Muscle of arm (tissue), 14 donors: ENCODE results near the gene GOLGA8T. TPM values are rescaled to one million over a fixed set of nuclear protein-coding genes. Genes with fewer than 3 reads are reported as not detected.
"Not testable (repeated sequence)": the region's sequence is repeated elsewhere in the genome, so short reads cannot be mapped to it uniquely, and the experiment has no call there.

Source experiments
- DNase-seq: peaks from one replicate; pipeline ENCODE4 v3.0.0-alpha.2; 2013
- long read RNA-seq, 11 donors: transcript quantifications; one replicate each; lab custom pipeline, GENCODE V29; 2026
- polyA plus RNA-seq, 12 donors: library from polyadenylated mRNA; unstranded; fragments of 120-200 nt; gene quantifications; one replicate each; pipeline ENCODE4 v1.2.1, GENCODE V29; 2013; ENCODE audit not compliant: insufficient read length in 12 of 12

Gene GOLGA8T, protein sequence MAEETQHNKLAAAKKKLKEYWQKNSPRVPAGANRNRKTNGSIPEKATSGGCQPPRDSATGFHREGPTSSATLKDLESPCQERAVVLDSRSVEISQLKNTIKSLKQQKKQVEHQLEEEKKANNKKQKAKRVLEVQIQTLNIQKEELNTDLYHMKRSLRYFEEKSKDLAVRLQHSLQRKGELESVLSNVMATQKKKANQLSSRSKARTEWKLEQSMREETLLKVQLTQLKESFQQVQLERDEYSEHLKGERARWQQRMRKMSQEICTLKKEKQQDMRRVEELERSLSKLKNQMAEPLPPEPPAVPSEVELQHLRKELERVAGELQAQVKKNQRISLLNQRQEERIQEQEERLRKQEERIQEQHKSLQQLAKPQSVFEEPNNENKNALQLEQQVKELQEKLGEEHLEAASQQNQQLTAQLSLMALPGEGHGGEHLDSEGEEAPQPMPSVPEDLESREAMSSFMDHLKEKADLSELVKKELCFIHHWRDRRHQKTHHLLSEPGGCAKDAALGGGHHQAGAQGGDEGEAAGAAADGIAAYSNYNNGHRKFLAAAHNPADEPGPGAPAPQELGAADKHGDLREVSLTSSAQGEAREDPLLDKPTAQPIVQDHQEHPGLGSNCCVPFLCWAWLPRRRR
- under 1 TPM in 2 of 12 donors, not detected in 10; 0.57 to 0.80 TPM for polyA plus RNA-seq
- long read RNA-seq, donor 1 = 0 reads
- long read RNA-seq, donor 2 = 0 reads
- long read RNA-seq, donor 3 = 0 reads
- long read RNA-seq, donor 4 = 0 reads
- long read RNA-seq, donor 5 = 0 reads
- long read RNA-seq, donor 6 = 0 reads
- long read RNA-seq, donor 7 = 0 reads
- long read RNA-seq, donor 8 = 0 reads
- long read RNA-seq, donor 9 = 0 reads
- long read RNA-seq, donor 10 = 0 reads
- long read RNA-seq, donor 11 = 0 reads

- not testable (repeated sequence) for DNase-seq
These were observed at the start of gene GOLGA8T for GRCh38 chr15:30134751-30135150. Gene GOLGA8T (plus strand): TSS chr15:30135051. CDS start chr15:30135149, 98 bp downstream.

DNA sequence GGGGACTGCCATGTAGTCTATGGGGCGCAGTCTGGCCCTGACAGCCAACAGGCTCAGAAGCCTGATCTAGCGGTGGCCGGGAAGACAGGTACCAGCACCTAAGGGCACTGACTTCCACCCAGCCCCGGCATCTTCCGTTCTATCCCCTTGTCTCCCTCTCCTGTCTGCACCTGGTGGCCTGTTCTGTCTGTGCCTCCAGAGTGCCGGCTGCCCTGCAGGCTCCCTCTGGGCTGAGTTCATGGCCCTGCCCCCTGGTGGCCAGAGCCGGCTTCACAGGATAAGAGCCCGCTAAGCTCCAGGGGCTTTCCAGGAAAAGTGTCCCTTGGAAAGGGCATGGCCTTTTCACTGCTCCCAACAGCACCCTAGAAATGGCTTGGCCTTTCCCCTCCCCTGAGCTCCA is 37.0 kb upstream of the GOLGA8T start:
- DNase-seq = not testable (repeated sequence)

GRCh38 chr15:30102890-30103289 is 32.0 kb upstream of the GOLGA8T start:
- not testable (repeated sequence) for DNase-seq

GRCh38 chr15:30103941-30104507 is 30.8 kb upstream of the GOLGA8T start:
- DNase-seq = not testable (repeated sequence)

- not testable (repeated sequence) for DNase-seq
These were observed 24.3 kb upstream of the GOLGA8T start for GRCh38 chr15:30110591-30110990.

DNA sequence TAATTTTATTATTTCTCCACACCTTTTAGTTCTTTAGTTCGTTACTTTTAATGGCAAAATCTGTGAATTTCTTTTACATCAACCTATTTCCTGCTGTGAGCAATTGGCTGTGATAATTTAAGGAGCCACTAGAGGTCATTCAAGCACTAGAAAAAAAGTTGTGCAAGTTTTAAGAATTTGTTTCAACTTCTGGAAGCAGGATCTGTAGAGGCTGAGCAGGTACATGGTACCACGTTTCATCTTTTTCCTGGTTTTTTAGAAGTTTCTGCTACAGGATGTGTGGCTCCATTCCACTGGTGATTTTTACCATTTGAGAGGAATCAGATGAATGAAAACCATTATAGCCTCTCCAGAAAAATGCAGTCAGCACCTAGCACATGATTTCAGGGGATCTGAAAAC is 4.8 kb upstream of the GOLGA8T start:
- peak; percentile 0 for DNase-seq

DNA sequence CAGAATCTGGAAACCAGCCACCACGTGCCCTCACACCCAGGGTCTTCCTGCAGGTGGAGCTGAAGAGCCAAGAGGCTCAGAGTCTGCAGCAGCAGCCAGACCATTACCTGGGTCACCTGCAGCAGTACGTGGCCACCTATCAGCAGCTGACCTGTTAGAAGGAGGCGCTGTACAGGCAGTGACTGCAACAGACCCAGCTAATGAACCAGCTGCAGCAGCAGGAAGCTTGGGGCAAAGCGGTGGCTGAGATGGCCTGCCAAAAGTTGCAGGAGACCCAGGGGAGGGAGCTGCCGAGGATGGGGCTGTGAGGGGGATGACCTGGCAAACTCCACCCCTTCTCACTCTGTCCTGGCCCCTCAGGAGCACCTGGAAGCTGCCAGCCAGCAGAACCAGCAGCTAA is 8.4 kb downstream of the GOLGA8T start:
- not testable (repeated sequence) for DNase-seq

DNA sequence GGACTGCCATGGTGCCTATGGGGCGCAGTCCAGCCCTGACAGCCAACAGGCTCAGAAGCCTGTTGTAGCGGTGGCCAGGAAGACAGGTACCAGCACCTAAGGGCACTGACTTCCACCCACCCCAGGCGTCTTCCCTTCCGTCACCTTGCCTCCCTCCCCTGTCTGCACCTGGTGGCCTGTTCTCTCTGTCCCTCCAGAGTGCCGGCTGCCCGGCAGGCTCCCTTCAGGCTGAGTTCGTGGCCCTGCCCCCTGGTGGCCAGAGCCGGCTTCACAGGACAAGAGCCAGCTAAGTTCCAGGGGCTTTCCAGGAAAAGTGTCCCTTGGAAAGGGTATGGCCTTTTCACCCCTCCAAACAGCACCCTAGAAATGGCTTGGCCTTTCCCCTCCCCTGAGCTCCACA is 15.0 kb downstream of the GOLGA8T start:
- DNase-seq = not testable (repeated sequence)

DNA sequence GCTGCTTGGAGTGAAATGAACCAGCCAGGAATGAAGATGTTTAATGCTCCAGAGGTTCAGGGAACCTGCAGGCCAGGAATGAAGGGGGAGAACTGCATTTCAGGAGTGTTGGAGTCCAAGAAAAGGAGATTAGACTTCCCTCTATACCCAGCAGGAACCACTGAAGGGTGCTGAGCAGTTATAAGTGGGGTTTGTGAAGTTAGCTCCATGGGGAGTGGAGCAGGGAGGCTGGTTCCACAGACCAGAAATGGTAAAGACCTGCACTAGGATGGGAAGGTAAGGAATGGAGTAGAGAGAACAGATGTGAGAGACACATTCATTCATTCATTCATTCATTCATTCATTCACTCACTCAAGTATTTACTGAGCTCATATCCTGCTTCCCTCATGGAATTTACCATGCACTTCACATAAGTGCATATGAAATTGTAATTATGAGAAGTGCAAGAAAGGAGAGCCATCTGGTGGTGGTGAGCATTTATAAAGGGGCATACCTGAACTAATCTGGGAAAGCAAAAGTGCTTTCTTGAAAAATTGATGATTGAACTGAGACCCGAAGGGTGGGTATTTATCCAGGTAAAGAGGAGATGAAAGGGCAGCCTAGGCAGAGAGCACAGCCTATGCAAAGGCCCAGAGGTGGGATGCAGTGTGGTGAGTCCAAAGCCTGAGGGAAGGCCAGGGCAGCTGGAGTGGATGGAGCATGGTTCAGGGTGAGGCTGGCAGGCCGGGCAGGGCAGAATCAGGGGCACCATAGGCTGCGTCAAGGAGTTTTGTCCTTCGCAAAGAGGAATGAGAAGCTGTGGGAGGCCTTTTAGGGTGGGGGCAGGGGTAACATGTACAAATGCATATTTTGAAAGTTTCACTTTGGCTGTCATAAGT is 27.9 kb downstream of the GOLGA8T start:
- DNase-seq = not testable (repeated sequence)

DNA sequence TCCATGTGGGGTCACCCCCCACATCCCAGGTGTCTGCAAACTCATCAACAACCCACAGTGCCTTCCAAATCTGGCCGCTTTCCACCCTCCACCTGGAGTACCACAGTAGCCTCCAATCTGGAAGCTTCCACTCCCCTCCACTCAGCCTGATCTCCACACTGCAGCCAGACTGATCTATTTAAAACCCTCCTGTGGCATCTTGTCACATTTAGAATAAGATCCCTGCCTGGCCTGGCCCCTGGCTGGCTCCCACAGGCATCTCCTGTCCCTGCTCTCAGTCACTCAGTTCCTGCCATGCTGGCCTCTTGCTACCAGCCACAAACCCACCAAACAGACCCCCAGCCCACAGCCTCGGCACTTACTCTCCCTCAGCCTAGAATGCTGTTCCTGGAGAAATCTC is 28.9 kb downstream of the GOLGA8T start:
- not testable (repeated sequence) for DNase-seq

DNA sequence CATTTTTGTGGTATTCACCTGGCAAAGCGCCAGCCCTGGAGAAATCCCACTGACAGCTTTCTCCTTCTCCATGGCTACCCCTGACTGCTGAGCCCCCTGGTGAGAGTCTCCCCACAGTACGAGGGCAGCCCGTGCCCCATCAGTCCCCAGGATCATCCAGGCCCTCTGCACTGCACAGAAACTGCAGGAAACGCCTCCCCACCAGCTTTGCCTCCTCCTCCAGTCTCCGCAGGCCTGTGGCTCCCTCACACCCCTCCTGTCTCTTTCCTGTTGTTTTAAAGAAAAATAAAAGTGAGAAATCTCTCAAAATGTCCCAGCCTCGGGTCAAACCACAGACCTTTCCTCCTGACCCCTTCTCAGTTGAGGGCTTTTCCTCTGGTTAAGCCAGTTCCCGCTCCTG is 29.4 kb downstream of the GOLGA8T start:
- DNase-seq = not testable (repeated sequence)

GRCh38 chr15:30167403-30167802 is 32.6 kb downstream of the GOLGA8T start:
- not testable (repeated sequence) for DNase-seq

- not testable (repeated sequence) for DNase-seq
These were observed 33.0 kb downstream of the GOLGA8T start for GRCh38 chr15:30167886-30168285.

- DNase-seq = not testable (repeated sequence)
These were observed 36.6 kb downstream of the GOLGA8T start for GRCh38 chr15:30171452-30171851.

GRCh38 chr15:30173041-30173608 is 38.3 kb downstream of the GOLGA8T start:
- not testable (repeated sequence) for DNase-seq

DNA sequence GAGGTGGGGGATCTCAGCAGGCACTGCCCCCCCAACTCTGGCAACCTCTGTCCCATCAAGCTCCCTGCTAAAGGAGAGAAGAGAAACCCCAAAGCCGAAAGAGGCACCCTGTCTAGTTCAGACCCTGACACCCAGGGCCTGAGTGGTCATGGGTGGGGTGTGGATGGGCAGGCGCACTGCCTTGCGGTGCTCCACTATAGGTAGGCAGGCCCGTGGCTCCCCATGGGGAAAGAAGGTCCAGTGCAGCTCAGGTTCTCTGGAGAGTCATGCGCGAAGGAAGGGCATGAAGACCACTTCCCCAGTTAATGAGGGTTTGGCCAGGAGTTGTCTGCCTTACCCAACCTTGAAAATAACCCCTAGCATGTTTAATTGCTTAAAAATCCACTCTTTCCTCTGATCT is 40.4 kb downstream of the GOLGA8T start:
- DNase-seq = not testable (repeated sequence)

DNA sequence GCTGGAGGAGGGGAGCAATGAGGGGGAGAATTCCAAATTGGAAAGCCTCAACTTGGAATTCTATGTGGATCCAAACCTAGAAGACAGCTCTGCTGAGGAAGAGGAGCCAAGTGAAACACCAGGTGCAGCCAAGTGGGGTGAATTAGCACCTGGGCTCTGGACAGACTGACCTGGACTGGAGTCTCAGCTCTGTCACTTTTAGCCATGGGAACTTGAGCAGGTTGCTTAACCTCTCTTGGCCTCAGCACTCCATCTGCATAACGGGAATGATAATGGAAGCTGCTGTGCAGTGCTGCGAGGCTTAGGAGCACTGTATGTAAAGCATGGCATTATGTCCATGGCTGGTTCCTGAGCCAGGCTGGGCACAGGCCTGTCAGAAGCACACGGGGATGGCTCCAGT is 41.8 kb downstream of the GOLGA8T start:
- DNase-seq = not testable (repeated sequence)

DNA sequence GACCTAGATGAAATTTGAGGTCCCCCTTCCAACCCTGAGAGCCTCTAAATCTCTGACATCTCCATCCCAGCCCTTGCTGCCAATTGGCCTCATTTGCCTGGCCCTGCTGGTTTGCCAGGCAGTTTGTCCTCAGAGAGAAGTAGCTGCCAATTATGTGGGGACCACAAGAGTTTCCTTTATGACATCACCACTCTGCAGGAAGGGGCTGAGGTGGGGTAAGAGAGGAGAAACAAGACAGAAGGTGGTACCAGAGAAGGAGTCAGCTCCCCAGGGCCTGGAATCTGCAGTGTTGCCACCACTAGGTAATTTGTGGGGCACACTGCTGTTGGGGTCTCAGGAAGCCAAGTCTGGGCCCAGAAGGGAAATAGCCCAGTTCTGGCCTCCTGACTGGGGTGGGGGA is 45.0 kb downstream of the GOLGA8T start:
- DNase-seq = not testable (repeated sequence)

DNA sequence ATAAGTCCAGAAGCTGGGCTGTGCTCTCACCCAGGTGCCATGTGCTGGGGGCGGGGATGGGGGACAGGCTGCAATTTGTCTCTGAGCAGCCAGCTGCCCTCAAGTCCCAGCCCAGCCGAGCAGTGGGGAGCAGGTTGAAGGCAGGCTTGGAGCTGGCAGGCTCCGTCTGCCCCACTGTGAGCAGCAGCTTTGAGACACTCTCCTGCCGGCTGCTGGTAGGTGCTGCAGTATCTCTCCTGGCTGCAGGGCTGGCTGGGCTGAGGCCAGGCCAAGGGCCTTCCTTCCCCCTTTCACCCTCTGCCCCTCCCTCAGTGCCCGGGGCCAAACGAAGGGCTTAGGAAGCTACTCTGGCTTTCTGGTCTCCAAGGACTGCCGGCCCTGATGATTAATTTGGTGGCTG is 50.6 kb downstream of the GOLGA8T start:
- DNase-seq = not testable (repeated sequence)

DNA sequence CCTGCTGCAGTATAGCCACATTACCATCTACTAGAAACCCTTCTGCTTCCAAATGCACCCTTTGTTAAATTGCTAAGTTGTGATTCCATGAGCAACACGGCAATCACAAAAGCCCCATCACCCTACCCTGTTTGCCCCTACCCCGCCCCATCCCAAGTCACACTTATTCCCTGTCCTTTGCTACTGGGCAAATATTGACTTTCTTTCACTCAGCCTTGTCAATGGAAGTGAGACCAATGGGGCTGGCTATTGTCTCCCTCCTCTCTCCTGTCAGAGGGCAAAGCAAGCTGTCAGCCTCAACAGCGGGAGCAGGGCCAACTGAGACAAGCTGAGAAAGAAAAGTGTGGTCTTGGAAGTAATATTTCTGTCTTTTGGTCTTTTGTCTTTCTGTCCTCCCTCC is 52.6 kb downstream of the GOLGA8T start:
- not testable (repeated sequence) for DNase-seq

- DNase-seq = not testable (repeated sequence)
These were observed 54.9 kb downstream of the GOLGA8T start for GRCh38 chr15:30189754-30190153.
